Measurements from ENCODE around the gene ATXN1. TPM values are rescaled to one million over a fixed set of nuclear protein-coding genes. Genes with fewer than 3 reads are reported as not detected.

Gene ATXN1
- total and polyA plus RNA-seq, 2 of the 13 experiments (the other 11 are each of a cell fraction or from before 2014, with no cell fraction given): 20.7 to 39.5 TPM

DNA sequence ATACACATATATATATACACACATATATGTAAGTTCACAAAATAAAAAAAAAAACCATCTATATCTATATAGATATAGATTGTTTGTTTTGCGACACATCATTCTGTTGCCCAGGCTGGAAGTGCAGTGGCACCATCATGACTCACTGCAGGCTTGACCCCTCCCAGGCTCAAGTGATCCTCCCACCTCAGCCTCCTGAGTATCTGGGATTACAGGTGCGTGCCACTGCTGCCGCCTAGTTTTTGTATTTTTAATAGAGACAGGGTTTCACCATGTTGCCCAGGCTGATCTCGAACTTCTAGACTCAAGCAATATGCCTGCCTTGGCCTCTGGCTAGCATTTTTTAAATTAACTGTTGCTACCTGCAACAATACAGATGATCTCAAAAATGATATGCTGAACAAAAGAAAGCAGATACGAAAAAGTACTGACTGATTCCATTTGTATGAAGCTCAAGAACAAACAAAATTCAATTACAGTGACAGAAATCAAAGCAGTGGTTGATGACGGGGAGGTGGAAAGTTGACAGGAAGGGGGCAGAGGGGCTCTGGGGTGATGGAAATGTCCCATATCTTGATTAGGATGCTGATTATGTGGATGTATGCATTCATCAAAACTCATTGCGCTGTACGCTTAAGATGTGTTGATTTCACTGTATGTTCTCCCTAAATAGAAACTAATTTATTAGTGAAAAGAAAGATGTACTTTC lies 49.6 kb downstream of the ATXN1 start:
- TF ChIP-seq, protein P1, sequence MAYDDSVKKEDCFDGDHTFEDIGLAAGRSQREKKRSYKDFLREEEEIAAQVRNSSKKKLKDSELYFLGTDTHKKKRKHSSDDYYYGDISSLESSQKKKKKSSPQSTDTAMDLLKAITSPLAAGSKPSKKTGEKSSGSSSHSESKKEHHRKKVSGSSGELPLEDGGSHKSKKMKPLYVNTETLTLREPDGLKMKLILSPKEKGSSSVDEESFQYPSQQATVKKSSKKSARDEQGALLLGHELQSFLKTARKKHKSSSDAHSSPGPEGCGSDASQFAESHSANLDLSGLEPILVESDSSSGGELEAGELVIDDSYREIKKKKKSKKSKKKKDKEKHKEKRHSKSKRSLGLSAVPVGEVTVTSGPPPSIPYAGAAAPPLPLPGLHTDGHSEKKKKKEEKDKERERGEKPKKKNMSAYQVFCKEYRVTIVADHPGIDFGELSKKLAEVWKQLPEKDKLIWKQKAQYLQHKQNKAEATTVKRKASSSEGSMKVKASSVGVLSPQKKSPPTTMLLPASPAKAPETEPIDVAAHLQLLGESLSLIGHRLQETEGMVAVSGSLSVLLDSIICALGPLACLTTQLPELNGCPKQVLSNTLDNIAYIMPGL (CRISPR knock-in tag; IDR thresholded peaks at IDR 0.05; ENCODE audit: borderline replicate concordance in 1 of 2, low read depth in 1 of 2): no peak
- peak; percentile 22 for TF ChIP-seq XRCC5 (optimal IDR thresholded peaks at IDR 0.05; ENCODE audit: low read length)
- TF ChIP-seq, protein P2, sequence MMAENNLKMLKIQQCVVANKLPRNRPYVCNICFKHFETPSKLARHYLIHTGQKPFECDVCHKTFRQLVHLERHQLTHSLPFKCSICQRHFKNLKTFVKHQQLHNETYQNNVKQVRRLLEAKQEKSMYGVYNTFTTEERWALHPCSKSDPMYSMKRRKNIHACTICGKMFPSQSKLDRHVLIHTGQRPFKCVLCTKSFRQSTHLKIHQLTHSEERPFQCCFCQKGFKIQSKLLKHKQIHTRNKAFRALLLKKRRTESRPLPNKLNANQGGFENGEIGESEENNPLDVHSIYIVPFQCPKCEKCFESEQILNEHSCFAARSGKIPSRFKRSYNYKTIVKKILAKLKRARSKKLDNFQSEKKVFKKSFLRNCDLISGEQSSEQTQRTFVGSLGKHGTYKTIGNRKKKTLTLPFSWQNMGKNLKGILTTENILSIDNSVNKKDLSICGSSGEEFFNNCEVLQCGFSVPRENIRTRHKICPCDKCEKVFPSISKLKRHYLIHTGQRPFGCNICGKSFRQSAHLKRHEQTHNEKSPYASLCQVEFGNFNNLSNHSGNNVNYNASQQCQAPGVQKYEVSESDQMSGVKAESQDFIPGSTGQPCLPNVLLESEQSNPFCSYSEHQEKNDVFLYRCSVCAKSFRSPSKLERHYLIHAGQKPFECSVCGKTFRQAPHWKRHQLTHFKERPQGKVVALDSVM (CRISPR knock-in tag; IDR thresholded peaks at IDR 0.05): peak; percentile 68
- TF ChIP-seq STAG1 (CRISPR knock-in tag; IDR thresholded peaks at IDR 0.05): 0 out of 2 replicates have a peak, but pooled peaks have one; percentile 20
- peak; percentile 91 for TF ChIP-seq FOSL2 (CRISPR knock-in tag; IDR thresholded peaks at IDR 0.05)
- peak; percentile 74; the same call in 1 of the 2 replicates for TF ChIP-seq ZBTB20 (CRISPR knock-in tag; IDR thresholded peaks at IDR 0.05; ENCODE audit: borderline replicate concordance, low read depth)
- no peak for TF ChIP-seq GATA4 (IDR thresholded peaks at IDR 0.05; ENCODE audit: borderline replicate concordance, low read depth)
- 0 out of 2 replicates have a peak, but pooled peaks have one; percentile 25 for TF ChIP-seq GATAD2A (CRISPR knock-in tag; IDR thresholded peaks at IDR 0.05)
- no peak for TF ChIP-seq TBL1XR1 (IDR thresholded peaks at IDR 0.05; ENCODE audit: borderline replicate concordance, low read length, partially characterized antibody)
- no peak for TF ChIP-seq ZNF136 (CRISPR knock-in tag; IDR thresholded peaks at IDR 0.05; ENCODE audit: low read depth)
- TF ChIP-seq, protein P3, sequence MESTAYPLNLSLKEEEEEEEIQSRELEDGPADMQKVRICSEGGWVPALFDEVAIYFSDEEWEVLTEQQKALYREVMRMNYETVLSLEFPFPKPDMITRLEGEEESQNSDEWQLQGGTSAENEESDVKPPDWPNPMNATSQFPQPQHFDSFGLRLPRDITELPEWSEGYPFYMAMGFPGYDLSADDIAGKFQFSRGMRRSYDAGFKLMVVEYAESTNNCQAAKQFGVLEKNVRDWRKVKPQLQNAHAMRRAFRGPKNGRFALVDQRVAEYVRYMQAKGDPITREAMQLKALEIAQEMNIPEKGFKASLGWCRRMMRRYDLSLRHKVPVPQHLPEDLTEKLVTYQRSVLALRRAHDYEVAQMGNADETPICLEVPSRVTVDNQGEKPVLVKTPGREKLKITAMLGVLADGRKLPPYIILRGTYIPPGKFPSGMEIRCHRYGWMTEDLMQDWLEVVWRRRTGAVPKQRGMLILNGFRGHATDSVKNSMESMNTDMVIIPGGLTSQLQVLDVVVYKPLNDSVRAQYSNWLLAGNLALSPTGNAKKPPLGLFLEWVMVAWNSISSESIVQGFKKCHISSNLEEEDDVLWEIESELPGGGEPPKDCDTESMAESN (CRISPR knock-in tag; conservative IDR thresholded peaks at IDR 0.05): no peak
- peak; percentile 40; the same call in 1 of the 2 replicates for TF ChIP-seq CREB1 (IDR thresholded peaks at IDR 0.05)
- no peak for TF ChIP-seq CREB1 (CRISPR knock-in tag; IDR thresholded peaks at IDR 0.05)
- in situ Hi-C loops (cut with HindIII; ENCODE audit: extremely low pct_ligation_motif_present, low pct_unique_long_range_greater_than_20kb): no loop called here
- Histone ChIP-seq H3K27me3 (ENCODE audit: control insufficient read depth in 1 of 2, insufficient read depth in 2 of 2, low read length in 2 of 2) (no peaks in the 10 kb centered on the region), H3K9me3 (ENCODE audit: low read length) (no peaks in the 10 kb centered on the region), H3K36me3 (replicated peaks in 1 of 2; ENCODE audit: control insufficient read depth in 1 of 2, insufficient read depth in 2 of 2, low read length in 2 of 2) (no peaks in the 10 kb centered on the region; a peak in 1 of 5 replicates), H3K4me1 (ENCODE audit: insufficient read depth, low read length) (peaks cover 36% of the 10 kb centered on the region), H3K4me3 (replicated peaks in 1 of 3; ENCODE audit: insufficient read depth in 1 of 3, low read depth in 2 of 3, low read length in 3 of 3) (no peak overlapping the region), H3K27ac (ENCODE audit: extremely low read length, insufficient read depth, low read length) (no peak overlapping the region), H3K4me2 (ENCODE audit: low read depth, low read length) (no peak overlapping the region), H2AFZ (ENCODE audit: low read length) (no peak overlapping the region), H3K79me2 (ENCODE audit: insufficient read depth, low read length) (peaks cover 57% of the 10 kb centered on the region), H4K20me1 (ENCODE audit: insufficient read depth, low read length) (peaks cover 7% of the 10 kb centered on the region; the same call in 1 of the 2 replicates), H3K9ac (ENCODE audit: insufficient read depth, low read depth, low read length) (no peak overlapping the region)
- peak; percentile 34; the same call in 2 of the 3 replicates for ATAC-seq
- ChIA-PET CTCF (ENCODE audit: low intra/inter-chr PET ratio, low total read pairs) (no interaction called here), POLR2A (no interaction called here)
- peak; percentile 59 for DNase-seq (ENCODE audit: low spot score)
- no peak for FAIRE-seq
- WGBS (ENCODE audit: low lambda C conversion rate): 96% methylated on average over 8 of the region's 8 CpGs
- intact Hi-C loops (cut with micrococcal nuclease; ENCODE audit: unreplicated experiment): no loop called here
- no TSS peak for BruUV-seq (replicated peaks)
